ENCODE measurements around the gene CDH23.

GRCh38 chr10:71536332-71536731 is 139.6 kb downstream of the CDH23 start:
- no peak for TF ChIP-seq CTCF (IDR thresholded peaks at IDR 0.05; ENCODE audit: poor library complexity, severe bottlenecking)
- TF ChIP-seq TAF1 (IDR thresholded peaks at IDR 0.05; ENCODE audit: low read depth) = no peak

Measured in neural cell (in vitro differentiated cells).